BJ (cell line): Measurements from ENCODE around the gene STAT5A. TPM values are rescaled to one million over a fixed set of nuclear protein-coding genes. Genes with fewer than 3 reads are reported as not detected.

ENCODE experiments used
- CTCF ChIA-PET: fragments of 350-600 bp; formaldehyde crosslinking; extraction: SDS; loops from one replicate; lab custom pipeline; 2021; ENCODE audit warnings: antibody characterized with exemption, inconsistent platforms; lab: Yijun Ruan, JAX
- POLR2A ChIA-PET: fragments of 300-600 bp; sonication (Branson Sonifier 250); formaldehyde crosslinking; extraction: SDS; loops from one replicate; lab custom pipeline; 2021; ENCODE audit warnings: antibody characterized with exemption; lab: Charles Lee
- DNase-seq: peaks from one replicate; pipeline ENCODE4 v3.0.0-alpha.2; 2011; ENCODE audit warnings: low read depth
- H3K27me3 ChIP-seq: 2 replicates; pipeline ENCODE4 v1.6.0; 2011; ENCODE audit warnings: low read length; ENCODE audit not compliant: control insufficient read depth, insufficient read depth
- H3K36me3 ChIP-seq: 2 replicates; pipeline ENCODE4 v1.5.1; 2011; ENCODE audit warnings: low read length; ENCODE audit not compliant: control insufficient read depth, insufficient read depth
- H3K4me3 ChIP-seq: 2 replicates; pipeline ENCODE4 v1.5.1; 2011; ENCODE audit warnings: low read depth, mild to moderate bottlenecking, control low read depth, low read length
- polyA plus RNA-seq: library from polyadenylated mRNA; depleted of rRNA; stranded (reverse); fragments of >200 nt; gene quantifications from 2 replicates; pipeline ENCODE4 v1.2.3, GENCODE V29; 2011
- TF ChIP-seq, protein P1 (sequence below): IDR thresholded peaks from 2 replicates; pipeline ENCODE4 v1.5.1; 2011; ENCODE audit warnings: low read depth, mild to moderate bottlenecking, control low read depth, inconsistent platforms, low read length, moderate library complexity; ENCODE audit not compliant: insufficient read depth

STAT5A gene
- polyA plus RNA-seq, 1 experiment = 17.2 TPM

GRCh38 chr17:42338427-42338985, 50.2 kb downstream of the STAT5A start:
- H3K27me3 ChIP-seq = no peaks in the 10 kb centered on the region
- peaks cover 30% of the 10 kb centered on the region for H3K36me3 ChIP-seq
- CTCF ChIA-PET = no interaction called here
- no peak overlapping the region for H3K4me3 ChIP-seq
- POLR2A ChIA-PET = no interaction called here
- TF ChIP-seq, protein P1, sequence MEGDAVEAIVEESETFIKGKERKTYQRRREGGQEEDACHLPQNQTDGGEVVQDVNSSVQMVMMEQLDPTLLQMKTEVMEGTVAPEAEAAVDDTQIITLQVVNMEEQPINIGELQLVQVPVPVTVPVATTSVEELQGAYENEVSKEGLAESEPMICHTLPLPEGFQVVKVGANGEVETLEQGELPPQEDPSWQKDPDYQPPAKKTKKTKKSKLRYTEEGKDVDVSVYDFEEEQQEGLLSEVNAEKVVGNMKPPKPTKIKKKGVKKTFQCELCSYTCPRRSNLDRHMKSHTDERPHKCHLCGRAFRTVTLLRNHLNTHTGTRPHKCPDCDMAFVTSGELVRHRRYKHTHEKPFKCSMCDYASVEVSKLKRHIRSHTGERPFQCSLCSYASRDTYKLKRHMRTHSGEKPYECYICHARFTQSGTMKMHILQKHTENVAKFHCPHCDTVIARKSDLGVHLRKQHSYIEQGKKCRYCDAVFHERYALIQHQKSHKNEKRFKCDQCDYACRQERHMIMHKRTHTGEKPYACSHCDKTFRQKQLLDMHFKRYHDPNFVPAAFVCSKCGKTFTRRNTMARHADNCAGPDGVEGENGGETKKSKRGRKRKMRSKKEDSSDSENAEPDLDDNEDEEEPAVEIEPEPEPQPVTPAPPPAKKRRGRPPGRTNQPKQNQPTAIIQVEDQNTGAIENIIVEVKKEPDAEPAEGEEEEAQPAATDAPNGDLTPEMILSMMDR = no peak
- no peak for DNase-seq

GRCh38 chr17:42339221-42339620, 50.9 kb downstream of the STAT5A start:
- POLR2A ChIA-PET = no interaction called here

DNA sequence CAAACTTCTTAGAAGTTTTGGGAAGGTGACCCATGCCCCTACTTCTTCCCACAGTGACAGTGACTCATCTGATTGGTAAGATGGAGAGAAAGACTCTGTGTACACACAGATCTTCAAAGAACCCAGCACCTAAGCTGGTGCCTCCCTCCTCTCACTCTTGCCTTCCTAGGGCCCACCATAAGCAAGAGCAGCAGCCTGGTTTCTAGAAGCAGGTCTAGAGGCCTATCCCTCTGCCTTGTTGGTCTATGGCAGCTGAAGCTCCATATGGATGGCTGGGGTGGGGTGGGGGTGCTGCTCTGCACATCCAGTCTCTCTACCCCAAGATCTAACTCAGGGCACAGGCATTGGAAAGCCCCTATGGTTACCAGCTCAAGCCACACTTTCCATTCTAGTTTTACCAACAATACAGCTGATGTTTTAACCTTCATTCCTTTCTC, 52.4 kb downstream of the STAT5A start:
- CTCF ChIA-PET = interaction anchor here (0.6 to 1.3 kb wide), 6 partner anchors 9 to 58 kb away, joined by 3 to 5 read pairs (median 4); no protein-coding TSS in a partner anchor
- TF ChIP-seq, protein P1 = no peak

More at GRCh38 chr17:42339221-42339620, 50.9 kb downstream of the STAT5A start:
- no peak for DNase-seq
- TF ChIP-seq, protein P1 = no peak
- Histone ChIP-seq H3K4me3 (no peak overlapping the region), H3K36me3 (peaks cover 29% of the 10 kb centered on the region), H3K27me3 (no peaks in the 10 kb centered on the region)
- CTCF ChIA-PET = interaction anchor here (0.5 to 1.2 kb wide), 3 partner anchors 10 to 45 kb away, joined by 3 to 6 read pairs (median 4); no protein-coding TSS in a partner anchor

DNA sequence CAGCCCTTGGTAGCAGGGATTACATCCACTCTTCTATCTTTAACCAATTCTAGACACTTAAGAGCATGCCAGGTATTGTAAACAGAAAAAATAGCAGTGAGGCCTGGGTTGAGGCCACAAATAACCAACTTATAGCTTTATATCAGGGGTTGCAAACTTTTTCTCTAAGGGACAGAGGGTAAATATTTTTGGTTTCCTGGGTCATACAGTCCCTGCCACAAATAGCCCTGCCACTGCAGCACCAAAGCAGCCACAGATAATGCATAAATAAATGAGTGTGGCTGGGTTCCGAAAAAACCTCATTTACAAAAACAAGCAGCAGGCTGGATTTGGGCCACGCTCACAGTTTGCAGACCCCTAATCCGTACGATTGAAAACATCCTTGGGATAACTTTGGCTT, 53.3 kb downstream of the STAT5A start:
- TF ChIP-seq, protein P1 = no peak
- Histone ChIP-seq H3K36me3 (peaks cover 20% of the 10 kb centered on the region), H3K27me3 (no peaks in the 10 kb centered on the region), H3K4me3 (no peak overlapping the region)
- CTCF ChIA-PET = interaction anchor here (1.2 kb wide), 1 partner anchor 25 kb away, joined by 4 read pairs; no protein-coding TSS in a partner anchor
- DNase-seq = no peak
- POLR2A ChIA-PET = no interaction called here

More for the DNA sequence above, 52.4 kb downstream of the STAT5A start:
- POLR2A ChIA-PET = no interaction called here
- H3K36me3 ChIP-seq = peaks cover 24% of the 10 kb centered on the region
- DNase-seq = no peak
- no peak overlapping the region for H3K4me3 ChIP-seq
- no peaks in the 10 kb centered on the region for H3K27me3 ChIP-seq

DNA sequence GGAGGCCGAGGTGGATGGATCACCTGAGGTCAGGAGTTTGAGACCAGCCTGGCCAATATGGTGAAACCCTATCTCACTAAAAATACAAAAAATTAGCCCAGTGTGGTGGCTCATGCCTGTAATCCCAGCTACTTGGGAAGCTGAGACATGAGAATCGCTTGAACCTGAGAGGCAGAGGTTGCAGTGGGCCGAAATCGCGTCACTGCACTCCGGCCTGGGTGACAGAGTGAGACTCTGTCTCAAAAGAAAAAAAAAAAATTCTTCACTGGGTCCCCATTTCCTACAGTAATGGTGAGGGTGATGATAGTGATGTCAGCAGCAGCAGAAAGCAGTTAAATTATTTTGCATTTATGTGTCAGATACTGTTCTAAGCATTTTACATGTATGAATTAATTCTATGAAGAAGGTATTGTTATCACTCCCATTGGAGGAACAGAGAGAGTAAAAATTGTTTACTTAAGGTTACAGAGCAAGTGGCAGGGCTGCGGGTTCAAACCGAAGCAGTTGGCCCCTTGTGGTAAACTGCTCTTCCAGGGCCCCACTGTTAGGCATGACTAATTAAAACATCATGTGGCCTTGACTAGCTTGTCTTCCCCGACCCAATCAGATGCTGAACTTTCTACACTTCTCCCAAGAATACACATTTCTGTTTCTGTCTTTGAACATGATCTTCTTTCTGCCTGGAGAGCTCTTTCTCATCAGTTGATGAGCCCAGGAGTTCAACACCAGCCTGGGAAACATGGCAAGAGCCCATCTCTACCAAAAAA, 54.1 kb downstream of the STAT5A start:
- H3K27me3 ChIP-seq = no peaks in the 10 kb centered on the region
- peaks cover 20% of the 10 kb centered on the region for H3K36me3 ChIP-seq
- POLR2A ChIA-PET = no interaction called here
- CTCF ChIA-PET = no interaction called here
- H3K4me3 ChIP-seq = no peak overlapping the region
- TF ChIP-seq, protein P1 = no peak
- no peak for DNase-seq
